HG03139 (cell line): ENCODE data around the gene MGLL.

Experiments
- ATAC-seq: cut with Tn5 transposase; IDR thresholded peaks from one replicate; pipeline ENCODE4 v1.9.1; 2021; ENCODE audit not compliant: unreplicated experiment

The MGLL gene

GRCh38 chr3:127730666-127731295, 91.5 kb downstream of the MGLL start:
- no peak for ATAC-seq

DNA sequence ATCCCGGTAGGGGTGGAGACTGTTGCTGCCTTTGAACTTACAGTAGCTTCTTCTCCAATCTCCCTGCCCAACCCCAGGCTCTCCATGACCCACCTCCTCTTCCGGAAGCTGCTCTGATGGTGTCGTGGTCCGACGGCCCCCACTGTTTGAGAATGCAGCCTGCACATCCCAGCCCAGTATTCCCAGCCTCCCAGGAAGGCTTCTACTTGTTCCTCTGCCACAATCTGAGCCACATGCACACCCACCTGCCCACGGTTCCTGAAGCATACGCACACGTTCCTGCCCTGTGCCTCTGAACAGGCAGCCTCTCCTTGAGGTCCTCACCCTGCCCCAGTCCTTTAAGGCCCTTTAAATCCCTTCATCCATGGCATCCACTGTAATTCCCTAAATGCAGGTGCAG, 92.1 kb downstream of the MGLL start:
- ATAC-seq = no peak

DNA sequence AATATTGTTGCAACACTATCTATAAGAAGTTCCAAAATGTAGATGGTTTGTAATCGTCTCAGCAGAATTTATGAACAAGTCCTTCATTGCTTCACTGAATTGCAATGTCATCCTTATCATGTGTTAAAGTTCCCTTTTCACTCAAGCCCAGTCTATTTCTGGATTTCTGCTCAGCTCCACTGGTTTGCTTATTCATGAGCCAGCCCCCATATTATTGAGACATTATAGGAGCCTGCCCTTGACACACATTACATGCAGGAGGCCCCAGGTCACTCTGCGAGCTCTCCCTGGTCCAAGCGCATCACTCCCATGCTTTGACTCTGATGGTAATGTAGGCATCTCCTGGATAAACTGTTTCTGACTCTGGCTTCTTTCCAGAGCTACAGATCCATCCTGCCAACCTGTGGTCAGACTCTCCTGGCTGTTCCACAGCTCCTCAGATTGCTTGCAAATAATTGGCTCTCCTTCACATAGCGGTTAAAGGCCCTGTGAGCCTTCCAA, 92.7 kb downstream of the MGLL start:
- no peak for ATAC-seq

DNA sequence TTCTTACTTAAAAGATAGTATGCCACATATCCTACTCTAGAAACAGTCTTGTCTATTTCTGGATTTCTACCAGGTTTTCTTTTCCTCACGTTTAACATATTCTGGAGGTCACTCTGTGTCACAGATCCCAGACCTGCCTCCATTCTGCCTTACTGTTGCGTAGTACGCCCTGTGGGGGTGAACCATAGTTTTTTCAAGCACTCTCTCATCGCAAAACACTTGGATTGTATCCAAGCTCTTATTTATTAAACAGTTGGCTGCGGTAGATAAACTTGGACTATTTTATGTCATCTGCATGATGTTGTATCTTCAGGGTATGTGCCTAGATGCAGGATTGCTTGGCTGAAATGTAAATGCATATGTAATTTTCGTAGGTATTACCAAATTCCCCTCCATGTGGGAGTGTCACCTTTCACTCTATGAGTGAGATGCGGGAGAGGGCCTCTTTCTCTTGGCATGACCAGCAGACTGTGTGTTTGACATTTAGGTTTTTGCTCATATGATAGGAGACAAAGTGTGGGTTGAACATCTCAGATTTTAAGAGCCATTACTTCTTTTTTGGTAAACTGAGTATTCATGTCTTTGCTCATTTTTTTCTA, 93.8 kb downstream of the MGLL start:
- no peak for ATAC-seq

DNA sequence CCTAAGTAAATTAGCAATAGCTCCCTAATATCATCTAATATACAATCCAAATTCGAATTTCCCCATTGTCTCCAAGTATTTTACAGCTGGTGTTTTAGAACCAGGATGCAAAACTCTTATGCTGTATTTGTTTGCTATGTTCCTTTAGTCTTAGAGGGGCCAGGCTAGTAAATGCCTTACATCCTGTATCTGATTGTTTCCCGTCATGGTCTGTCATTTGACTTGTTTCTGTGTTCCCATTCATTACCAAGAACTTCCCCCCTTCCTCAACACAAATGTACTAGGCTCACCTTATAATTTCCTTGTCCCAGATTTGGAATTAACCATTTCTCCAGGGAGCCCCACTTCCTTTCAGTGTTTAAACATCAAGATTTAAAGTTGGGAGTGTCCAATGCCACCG, 95.4 kb downstream of the MGLL start:
- ATAC-seq = no peak

GRCh38 chr3:127723011-127723567, 99.2 kb downstream of the MGLL start:
- ATAC-seq = no peak

- no peak for ATAC-seq
Measured at GRCh38 chr3:127722091-127722784, 100.1 kb downstream of the MGLL start.

DNA sequence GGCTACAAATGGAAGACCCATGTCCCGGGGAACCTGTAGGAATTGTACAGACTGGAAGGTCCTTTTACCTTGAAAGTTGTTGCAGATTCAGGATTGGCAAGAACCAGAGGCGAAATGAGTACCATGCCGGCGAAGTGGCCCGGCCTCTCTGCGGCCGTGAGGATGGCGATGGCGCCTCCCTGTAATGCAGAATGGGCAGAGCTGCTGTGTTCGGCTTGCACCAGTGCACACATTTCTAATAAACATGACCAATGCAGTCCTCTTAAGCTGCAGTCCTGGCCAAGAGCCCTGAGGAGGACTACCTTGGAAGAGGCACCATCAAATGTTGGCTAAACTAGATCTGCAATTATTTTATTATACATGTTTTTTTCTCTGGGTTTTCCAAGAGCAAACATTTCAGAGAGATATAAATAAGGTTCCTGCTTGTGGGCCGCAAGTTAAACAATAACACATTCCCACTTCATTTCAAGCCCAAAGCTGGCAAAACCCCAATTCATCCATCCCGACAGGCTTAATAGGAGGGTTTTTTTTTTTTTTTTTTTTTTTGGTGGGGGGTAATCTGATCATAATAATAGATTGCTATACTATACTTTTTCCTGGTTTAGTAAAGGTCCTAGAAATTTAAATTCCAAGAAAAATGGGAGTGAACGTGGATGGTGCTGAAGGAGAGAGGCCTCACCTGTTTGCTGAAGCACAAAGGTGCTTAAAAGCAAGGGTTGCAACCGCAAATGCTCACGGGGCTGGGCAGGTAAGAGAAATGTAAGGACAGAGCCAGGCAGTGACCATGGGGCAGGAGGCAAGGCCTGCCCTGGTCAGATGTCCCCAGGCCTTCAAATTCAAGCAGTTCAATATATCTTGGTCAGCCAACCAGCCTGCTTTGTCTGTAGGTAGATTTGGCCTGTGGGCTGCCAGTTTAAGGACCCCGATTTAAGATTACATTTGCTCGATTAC, 101.1 kb downstream of the MGLL start:
- no peak for ATAC-seq

DNA sequence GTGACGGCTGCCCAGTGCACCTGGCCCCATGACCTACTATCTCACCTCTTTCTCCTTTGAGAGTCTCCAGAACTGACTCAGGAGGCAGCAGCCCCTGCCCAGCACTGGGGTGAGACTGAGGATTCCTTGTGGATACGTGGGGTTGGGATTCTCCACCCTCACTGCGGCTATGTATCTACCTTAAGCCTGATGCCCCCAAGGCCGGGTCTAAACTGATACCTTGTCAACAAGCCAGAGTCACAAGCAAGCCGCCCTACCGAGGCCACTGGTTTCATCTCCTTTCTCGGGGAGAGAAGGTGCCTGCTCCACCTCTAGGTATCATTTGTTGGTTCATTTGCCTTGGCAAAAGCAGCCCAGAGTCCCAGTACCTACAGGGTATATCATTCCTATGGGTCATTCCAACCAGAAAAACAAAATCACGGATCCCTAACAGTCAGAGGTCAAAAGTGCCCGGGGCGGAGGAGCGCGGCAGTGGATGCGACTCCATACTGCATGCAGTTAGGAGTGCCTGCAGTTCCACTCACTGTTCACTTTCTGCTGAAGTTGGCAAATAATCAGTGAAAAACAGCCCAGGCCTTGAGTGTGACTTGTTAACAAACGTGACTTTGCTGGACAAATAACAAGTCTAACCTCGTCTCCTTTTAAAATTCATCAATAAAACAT, 102.0 kb downstream of the MGLL start:
- ATAC-seq = no peak

DNA sequence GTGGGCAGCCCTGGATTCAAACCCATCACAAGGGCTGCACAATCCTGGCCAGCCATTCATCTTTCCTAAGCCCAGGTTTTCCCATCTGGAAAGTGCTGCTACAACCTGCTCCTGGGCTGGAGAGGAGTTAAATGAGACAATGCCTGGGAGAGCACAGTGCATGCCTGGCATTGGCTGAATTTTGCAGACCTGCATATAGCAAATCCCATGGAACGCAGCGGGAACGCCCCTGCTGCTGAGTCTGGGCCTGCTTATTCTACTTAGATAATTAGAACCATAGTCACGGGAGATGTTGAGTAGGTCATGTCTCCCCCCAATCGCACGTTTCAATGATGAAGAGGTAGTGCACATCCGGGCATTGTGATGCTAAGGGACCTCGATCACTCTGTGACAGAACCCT, 102.9 kb downstream of the MGLL start:
- ATAC-seq = no peak

DNA sequence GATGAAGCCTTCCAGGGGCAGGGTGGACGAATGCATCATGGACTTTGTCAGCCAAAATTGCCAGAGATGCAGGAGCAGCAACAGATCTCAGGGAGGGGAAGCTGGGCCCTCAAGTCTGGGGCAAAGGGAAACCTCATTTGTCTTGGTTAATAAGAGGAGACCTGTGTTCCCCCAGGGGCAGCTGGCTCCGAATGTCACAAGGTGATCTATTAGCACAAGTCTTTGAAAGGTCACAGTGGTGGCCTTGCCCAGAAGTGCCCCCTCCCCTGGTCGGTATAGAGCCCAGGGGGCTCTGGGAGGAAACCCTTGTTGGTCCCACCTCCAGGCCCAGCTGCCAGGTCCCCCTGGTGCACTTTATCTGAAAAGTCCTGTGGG, 103.4 kb downstream of the MGLL start:
- ATAC-seq = no peak

- no peak for ATAC-seq
Measured at GRCh38 chr3:127718245-127718915, 103.9 kb downstream of the MGLL start.

- no peak for ATAC-seq
Measured at GRCh38 chr3:127717357-127718244, 104.7 kb downstream of the MGLL start.

- no peak for ATAC-seq
Measured at GRCh38 chr3:127716384-127716783, 105.9 kb downstream of the MGLL start.

- ATAC-seq = no peak
Measured at GRCh38 chr3:127715532-127715931, 106.8 kb downstream of the MGLL start.

- no peak for ATAC-seq
Measured at GRCh38 chr3:127714866-127715265, 107.4 kb downstream of the MGLL start.

DNA sequence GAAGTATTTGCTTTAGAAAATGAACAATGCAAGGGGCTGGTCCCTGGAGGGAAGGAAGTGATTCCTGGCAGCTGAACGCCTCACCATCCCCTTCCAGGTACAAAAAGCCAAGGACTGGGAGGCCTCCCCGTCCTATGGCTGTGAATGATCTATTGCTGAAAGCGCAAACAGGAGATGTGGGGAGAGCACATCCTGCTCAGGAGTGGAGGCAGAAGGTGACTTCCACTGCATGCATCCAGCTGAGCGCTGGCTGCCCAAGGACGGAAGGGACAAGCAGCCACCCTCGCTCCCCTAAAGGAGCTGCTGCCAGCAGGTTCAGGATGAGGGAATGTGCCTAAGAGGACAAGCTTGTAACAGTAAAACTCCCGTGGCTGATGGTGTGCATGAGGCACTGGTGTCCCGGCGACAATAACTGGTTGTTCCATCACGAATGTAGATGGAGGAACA, 108.2 kb downstream of the MGLL start:
- no peak for ATAC-seq

- no peak for ATAC-seq
Measured at GRCh38 chr3:127712881-127713771, 109.2 kb downstream of the MGLL start.
